Measurements from ENCODE around the gene MYF5. TPM values are rescaled to one million over a fixed set of nuclear protein-coding genes. Genes with fewer than 3 reads are reported as not detected.

MYF5 gene
- total and polyA plus RNA-seq, 2 of the 4 experiments (the other 2 are of a cell fraction) = not detected

DNA sequence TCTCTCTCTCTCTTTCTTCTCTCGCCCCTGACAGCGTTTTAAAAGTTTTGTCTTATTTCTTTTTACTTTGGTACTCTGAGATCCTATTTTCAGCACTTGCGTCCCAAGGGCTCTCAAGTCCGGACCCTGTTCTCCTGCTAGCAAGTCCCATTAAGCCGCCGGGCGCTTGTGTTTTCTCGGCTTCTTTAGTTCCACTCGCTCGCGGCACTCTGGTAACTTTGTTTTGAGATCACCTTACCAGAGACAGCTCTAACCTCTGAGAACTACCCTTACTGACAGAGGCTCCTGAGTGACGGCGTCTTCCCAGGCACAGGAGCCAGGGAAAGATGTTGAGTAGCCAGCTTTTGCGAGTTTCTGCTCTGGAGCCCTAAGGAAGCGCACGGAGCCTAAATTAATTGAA lies 2.7 kb upstream of the MYF5 start:
- Histone ChIP-seq H3K27me3 (ENCODE audit: control insufficient read depth, insufficient read depth, low read length) (no peaks in the 10 kb centered on the region), H3K9me3 (ENCODE audit: control insufficient read depth, insufficient read depth, low read length) (no peaks in the 10 kb centered on the region), H4K91ac (ENCODE audit: insufficient read depth, low read depth, low read length) (no peak overlapping the region), H3K79me1 (ENCODE audit: low read depth in 1 of 2, low read length in 2 of 2) (no peaks in the 10 kb centered on the region), H4K20me1 (ENCODE audit: insufficient read depth, low read length) (no peaks in the 10 kb centered on the region), H2BK120ac (ENCODE audit: low read depth, low read length) (no peak overlapping the region), H2AFZ (replicated peaks; ENCODE audit: low read length, poor library complexity) (peak overlapping the region; percentile 80), H4K8ac (ENCODE audit: low read depth in 2 of 2, low read length in 2 of 2) (no peak overlapping the region), H2BK20ac (ENCODE audit: low read depth, low read length) (no peak overlapping the region), H3K27ac (ENCODE audit: insufficient read depth, low read length) (no peak overlapping the region), H3K14ac (replicated peaks; ENCODE audit: low read depth, low read length) (no peak overlapping the region), H2BK15ac (ENCODE audit: low read depth, low read length) (no peak overlapping the region), H3K4ac (ENCODE audit: low read depth, low read length) (no peak overlapping the region), H3K9me1 (ENCODE audit: insufficient read depth, low read length) (no peaks in the 10 kb centered on the region), H4K5ac (ENCODE audit: low read depth, low read length) (no peak overlapping the region), H2AK9ac (replicated peaks; ENCODE audit: low read depth, low read length, poor library complexity) (no peak overlapping the region), H3K36me3 (ENCODE audit: control insufficient read depth, insufficient read depth, low read length) (no peaks in the 10 kb centered on the region), H3K9ac (ENCODE audit: low read depth, low read length) (peak overlapping the region; percentile 36; the same call in 1 of the 2 replicates), H3K4me3 (ENCODE audit: insufficient read depth, low read depth, low read length) (no peak overlapping the region), H3K18ac (ENCODE audit: low read depth, low read length) (no peak overlapping the region), H3K23ac (ENCODE audit: low read depth, low read length) (no peak overlapping the region), H3K4me2 (ENCODE audit: low read depth, low read length) (peak overlapping the region; percentile 84), H3K56ac (ENCODE audit: extremely low read depth, insufficient read depth, low read length) (no peak overlapping the region), H3K4me1 (ENCODE audit: control insufficient read depth, insufficient read depth, low read length) (no peaks in the 10 kb centered on the region), H2BK5ac (ENCODE audit: low read depth, low read length, poor library complexity, severe bottlenecking) (no peak overlapping the region), H2AK5ac (ENCODE audit: low read depth, low read length) (no peak overlapping the region)
- BruUV-seq (replicated peaks) = no TSS peak
- intact Hi-C loops (cut with micrococcal nuclease) = no loop called here
- DNase-seq (peak; percentile 14), ATAC-seq (ENCODE audit: low read depth) (no peak)
- in situ Hi-C loops (cut with MboI; ENCODE audit: low sequenced_read_pairs) = no loop called here
- CTCF ChIA-PET = no interaction called here
- dilution Hi-C loops (cut with HindIII; ENCODE audit: low sequenced_read_pairs, unreplicated experiment) = no loop called here
- WGBS, 2 experiments (ENCODE audit: extremely low coverage in 2 of 2, insufficient read length in 1 of 2) = 57% methylated on average over 9 of the region's 16 CpGs; no CpG with 5 or more reads in 1 of the 2 experiments
- TF ChIP-seq SMC3 (IDR thresholded peaks at IDR 0.05; ENCODE audit: low read depth, low read length) (no peak), POLR2A (IDR thresholded peaks at IDR 0.05; ENCODE audit: low read depth, low read length) (no peak), RFX5 (IDR thresholded peaks at IDR 0.05; ENCODE audit: low read depth, low read length) (no peak), MAFK (IDR thresholded peaks at IDR 0.05; ENCODE audit: low read depth, low read length) (no peak), MAZ (IDR thresholded peaks at IDR 0.05; ENCODE audit: borderline replicate concordance, low read depth, low read length) (no peak), CHD1 (IDR thresholded peaks at IDR 0.05; ENCODE audit: low read depth, low read length) (no peak), RCOR1 (IDR thresholded peaks at IDR 0.05; ENCODE audit: insufficient replicate concordance, low read length) (no peak), NFE2L2 (IDR thresholded peaks at IDR 0.05; ENCODE audit: low read depth, low read length) (no peak), FOS (IDR thresholded peaks at IDR 0.05; ENCODE audit: low read depth, low read length) (no peak), RAD21 (IDR thresholded peaks at IDR 0.05; ENCODE audit: low read length) (no peak), MXI1 (IDR thresholded peaks at IDR 0.05; ENCODE audit: borderline replicate concordance, low read depth, low read length) (no peak)
- TF ChIP-seq, protein P1, sequence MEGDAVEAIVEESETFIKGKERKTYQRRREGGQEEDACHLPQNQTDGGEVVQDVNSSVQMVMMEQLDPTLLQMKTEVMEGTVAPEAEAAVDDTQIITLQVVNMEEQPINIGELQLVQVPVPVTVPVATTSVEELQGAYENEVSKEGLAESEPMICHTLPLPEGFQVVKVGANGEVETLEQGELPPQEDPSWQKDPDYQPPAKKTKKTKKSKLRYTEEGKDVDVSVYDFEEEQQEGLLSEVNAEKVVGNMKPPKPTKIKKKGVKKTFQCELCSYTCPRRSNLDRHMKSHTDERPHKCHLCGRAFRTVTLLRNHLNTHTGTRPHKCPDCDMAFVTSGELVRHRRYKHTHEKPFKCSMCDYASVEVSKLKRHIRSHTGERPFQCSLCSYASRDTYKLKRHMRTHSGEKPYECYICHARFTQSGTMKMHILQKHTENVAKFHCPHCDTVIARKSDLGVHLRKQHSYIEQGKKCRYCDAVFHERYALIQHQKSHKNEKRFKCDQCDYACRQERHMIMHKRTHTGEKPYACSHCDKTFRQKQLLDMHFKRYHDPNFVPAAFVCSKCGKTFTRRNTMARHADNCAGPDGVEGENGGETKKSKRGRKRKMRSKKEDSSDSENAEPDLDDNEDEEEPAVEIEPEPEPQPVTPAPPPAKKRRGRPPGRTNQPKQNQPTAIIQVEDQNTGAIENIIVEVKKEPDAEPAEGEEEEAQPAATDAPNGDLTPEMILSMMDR (conservative IDR thresholded peaks at IDR 0.05; ENCODE audit: low read depth, low read length) = no peak
- TF ChIP-seq, protein P2, sequence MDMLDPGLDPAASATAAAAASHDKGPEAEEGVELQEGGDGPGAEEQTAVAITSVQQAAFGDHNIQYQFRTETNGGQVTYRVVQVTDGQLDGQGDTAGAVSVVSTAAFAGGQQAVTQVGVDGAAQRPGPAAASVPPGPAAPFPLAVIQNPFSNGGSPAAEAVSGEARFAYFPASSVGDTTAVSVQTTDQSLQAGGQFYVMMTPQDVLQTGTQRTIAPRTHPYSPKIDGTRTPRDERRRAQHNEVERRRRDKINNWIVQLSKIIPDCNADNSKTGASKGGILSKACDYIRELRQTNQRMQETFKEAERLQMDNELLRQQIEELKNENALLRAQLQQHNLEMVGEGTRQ (IDR thresholded peaks at IDR 0.05; ENCODE audit: low read depth, low read length) = no peak
- POLR2A ChIA-PET (ENCODE audit: unreplicated experiment) = no interaction called here
